ENCODE results near the gene RIBC2.
"Not testable (repeated sequence)": the region's sequence is repeated elsewhere in the genome, so short reads cannot be mapped to it uniquely, and the experiment has no call there.

Gene RIBC2

GRCh38 chr22:45425531-45426265, 12.2 kb downstream of the RIBC2 start:
- no peak for DNase-seq

DNA sequence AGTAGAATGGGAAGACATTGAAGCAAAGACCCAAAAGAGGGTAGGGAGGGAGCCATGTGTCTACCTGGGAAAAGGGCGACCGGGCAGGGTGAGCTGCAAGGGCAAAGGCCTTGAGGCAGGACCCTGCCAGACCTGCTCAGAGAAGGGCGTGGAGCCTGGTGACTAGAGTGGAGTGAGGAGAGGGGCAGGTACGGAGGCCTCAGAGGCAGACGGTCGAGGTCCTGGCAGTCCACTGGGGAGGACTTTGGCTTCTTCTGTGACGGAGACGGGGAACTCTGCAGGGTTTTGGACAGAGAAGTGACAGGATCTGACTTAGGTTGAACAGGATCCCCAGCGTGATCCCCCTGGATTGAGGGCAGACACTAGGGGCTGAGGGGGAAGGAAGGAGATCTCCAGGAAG, 12.9 kb downstream of the RIBC2 start:
- DNase-seq = no peak

DNA sequence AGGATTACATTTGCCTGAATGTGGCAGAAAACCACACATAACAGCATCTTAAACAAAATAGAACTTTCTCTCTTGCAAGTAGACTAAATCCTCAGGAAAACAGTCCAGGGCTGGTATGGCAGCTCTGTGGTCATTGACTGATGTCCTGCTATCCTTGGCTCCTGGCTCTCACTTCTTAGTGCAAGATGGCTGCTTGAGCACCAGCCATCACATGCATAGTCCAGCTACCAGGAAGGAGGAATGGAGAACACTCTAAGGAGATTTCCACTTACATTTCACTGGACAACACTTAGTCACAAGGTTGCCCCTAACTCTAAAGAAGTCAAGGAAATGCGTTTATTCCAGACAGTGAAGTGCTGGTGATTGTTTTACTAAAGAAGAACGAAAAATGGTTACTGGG, 13.6 kb downstream of the RIBC2 start:
- DNase-seq = no peak

GRCh38 chr22:45428391-45429385, 15.2 kb downstream of the RIBC2 start:
- DNase-seq = no peak

GRCh38 chr22:45429424-45429823, 15.9 kb downstream of the RIBC2 start:
- DNase-seq = no peak

- no peak for DNase-seq
Measured at GRCh38 chr22:45429981-45430775, 16.7 kb downstream of the RIBC2 start.

DNA sequence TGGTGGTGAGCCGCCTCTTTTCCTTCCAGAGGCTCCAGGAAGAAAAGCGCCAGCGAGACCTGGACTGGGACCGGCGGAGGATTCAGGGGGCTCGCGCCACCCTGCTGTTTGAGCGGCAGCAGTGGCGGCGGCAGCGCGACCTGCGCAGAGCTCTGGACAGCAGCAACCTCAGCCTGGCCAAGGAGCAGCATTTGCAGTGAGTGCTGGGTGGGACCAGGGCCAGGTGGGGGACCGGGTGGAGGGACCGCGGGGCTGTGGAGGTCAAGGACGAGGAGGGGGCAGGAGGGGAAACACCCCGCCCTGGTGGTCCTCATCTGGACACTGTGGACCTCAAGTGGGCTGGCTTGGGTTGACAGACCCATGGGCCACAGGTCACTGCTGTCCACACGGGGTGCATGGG, 17.4 kb downstream of the RIBC2 start:
- no peak for DNase-seq

- DNase-seq = no peak
Measured at GRCh38 chr22:45434981-45435380, 21.5 kb downstream of the RIBC2 start.

DNA sequence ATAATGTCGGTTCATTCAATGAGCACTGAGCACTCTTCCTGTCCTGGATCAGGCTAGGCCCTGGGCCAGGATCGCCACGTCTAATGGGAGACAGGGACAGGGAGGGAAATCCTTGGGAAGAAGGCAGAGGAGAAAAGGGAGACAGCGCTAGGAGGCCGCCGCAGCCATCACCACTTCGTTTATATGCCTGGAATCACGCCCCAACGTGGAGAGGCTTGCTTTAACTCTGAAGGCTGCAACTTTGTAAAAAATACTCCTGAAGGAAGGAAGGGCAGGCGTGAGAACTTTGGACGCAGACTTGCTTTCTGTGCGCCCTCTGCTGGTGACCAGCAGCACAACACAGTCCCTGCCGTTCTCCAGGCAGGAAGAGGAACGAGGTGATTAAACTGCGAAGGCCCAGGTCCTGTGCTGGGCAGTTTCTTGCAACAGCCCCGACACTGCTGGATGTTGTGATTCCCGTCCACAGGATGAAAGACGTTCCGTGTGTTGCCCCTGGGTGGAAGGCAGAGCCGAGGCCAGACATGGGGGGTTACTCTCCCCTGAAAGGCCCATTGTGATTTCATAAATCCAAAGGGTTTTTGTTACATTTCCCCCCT, 22.1 kb downstream of the RIBC2 start:
- DNase-seq = peak; percentile 84

DNA sequence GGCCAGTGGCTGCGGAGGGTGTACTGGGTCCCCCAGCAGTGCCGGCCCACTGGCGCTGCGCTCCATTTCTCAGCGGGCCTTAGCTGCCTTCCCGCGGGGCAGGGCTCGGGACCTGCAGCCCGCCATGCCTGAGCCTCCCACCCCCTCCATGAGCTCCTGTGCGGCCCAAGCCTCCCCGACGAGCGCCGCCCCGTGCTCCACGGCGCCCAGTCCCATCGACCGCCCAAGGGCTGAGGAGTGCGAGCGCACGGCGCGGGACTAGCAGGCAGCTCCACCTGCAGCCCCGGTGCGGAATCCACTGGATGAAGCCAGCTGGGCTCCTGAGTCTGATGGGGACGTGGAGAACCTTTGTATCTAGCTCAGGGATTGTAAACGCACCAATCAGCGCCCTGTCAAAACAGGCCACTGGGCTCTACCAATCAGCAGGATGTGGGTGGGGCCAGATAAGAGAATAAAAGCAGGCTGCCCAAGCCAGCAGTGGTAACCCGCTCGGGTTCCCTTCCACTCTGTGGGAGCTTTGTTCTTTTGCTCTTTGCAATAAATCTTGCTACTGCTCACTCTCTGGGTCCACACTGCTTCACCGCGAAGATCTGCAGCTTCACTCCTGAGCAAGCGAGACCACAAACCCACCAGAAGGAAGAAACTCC, 23.5 kb downstream of the RIBC2 start:
- not testable (repeated sequence) for DNase-seq

DNA sequence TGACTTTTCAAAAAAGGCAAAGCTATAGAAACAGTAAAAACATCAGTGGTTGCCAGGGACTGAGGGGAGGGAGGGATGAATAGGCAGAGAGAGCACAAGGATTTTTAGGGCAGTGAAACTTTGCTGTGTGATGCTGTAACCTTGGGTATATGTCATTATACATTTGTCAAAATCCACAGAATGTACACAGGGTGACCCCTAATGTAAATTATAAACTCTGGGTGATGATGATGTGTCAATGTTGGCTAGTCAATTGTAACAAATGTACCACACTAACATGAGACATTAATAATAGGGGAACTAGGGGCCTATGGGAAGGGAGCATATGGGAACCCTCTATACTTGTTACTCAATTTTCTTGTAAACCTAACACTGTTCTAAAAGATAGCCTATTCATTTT, 24.8 kb downstream of the RIBC2 start:
- no peak for DNase-seq

- DNase-seq = peak; percentile 1
Measured at GRCh38 chr22:45440688-45441087, 27.2 kb downstream of the RIBC2 start.

GRCh38 chr22:45441138-45441537, 27.6 kb downstream of the RIBC2 start:
- DNase-seq = peak; percentile 30

DNA sequence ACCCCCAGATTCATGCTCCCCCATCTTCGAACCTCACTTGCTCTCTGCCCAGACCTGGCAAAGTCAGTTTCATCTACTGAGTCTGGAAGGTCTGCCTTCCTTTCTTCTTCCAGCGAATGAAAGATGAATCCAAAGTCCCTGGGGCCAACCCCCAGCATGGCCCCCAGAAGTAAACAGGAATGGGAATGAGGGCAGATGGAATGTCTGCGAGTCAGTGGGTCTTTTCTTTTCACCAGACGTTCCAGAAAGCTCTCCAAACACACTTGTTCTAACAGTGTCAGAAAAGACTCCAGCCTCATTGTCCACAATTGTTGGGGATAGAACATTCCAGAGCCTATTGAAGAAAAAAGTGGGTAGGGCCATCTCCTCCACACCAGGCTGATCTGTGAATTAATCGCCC, 28.6 kb downstream of the RIBC2 start:
- DNase-seq = no peak

- no peak for DNase-seq
Measured at GRCh38 chr22:45444168-45444567, 30.7 kb downstream of the RIBC2 start.

GRCh38 chr22:45445031-45445710, 31.7 kb downstream of the RIBC2 start:
- no peak for DNase-seq

DNA sequence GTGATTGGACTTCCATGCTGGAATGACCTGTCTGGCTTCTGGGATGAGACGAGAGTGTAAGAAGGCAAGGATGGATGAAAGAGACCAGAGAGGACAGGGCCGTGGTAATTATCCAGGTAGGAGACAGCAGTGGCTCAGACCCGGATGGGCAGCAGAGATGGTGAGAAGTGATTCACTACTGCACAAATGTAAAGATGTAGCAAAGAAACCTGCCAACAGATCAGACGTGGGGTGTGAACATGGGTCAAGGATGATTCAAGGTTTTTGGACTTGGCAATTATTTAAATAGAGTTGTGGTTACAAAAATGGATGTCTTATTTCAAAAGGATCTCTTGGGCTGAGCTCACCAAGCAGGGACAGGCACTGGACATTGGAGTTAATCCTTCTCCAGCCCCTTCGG, 32.7 kb downstream of the RIBC2 start:
- no peak for DNase-seq

DNA sequence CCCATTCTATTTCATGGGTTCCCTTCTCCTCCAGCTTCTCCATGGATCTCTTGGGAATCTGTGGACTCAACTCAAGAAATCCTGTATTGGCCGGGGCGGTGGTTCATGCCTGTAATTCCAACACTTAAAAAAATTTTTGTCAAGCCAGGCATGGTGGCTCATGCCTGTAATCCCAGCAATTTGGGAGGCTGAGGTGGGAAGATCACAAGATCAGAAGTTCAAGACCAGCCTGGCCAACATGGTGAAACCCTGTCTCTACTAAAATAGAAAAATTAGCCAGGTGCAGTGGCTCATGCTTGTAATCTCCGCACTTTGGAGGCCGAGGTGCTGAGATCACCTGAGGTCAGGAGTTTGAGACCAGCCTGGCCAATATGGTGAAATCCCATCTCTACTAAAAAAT, 34.1 kb downstream of the RIBC2 start:
- DNase-seq = not testable (repeated sequence)

DNA sequence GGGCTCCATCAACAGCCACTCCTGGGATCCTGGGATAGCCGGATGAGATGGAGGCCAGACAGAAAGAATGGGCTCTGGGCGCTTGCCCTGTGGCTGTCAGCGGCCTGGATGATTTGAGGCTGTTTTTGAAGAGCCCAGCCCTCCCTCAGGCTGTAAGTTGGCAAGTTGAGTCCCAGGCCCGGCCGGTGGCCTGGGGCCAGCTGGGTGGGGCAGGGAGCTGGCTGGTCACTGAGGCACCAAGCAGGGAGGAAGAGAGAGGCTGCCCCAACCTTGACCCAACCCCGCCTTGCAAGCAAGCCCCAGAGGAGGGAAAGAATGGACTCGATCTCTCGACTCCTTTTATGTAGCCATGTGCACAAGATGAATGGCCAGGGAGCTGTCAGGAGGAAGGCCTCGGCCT, 34.9 kb downstream of the RIBC2 start:
- DNase-seq = no peak

GRCh38 chr22:45449442-45449841, 35.9 kb downstream of the RIBC2 start:
- not testable (repeated sequence) for DNase-seq

- no peak for DNase-seq
Measured at GRCh38 chr22:45450101-45450785, 36.8 kb downstream of the RIBC2 start.

Measured in CD4-positive, alpha-beta T cell treated with Interleukin-12 subunit alpha and Interleukin-12 subunit beta, for 1 hour (primary cell).